ENCODE measurements around the gene CBX8.

CBX8 gene

GRCh38 chr17:79842656-79843473 lies 46.0 kb upstream of the CBX8 start:
- no peak for TF ChIP-seq CTCF (IDR thresholded peaks at IDR 0.05; ENCODE audit: low read depth, low read length)
- H3K4me3 ChIP-seq (ENCODE audit: low read depth, low read length), result no peak overlapping the region

- no peak overlapping the region for H3K4me3 ChIP-seq (ENCODE audit: low read depth, low read length)
- no peak for TF ChIP-seq CTCF (IDR thresholded peaks at IDR 0.05; ENCODE audit: low read depth, low read length)
Observed at GRCh38 chr17:79842136-79842655, 45.3 kb upstream of the CBX8 start.

- no peak overlapping the region for H3K4me3 ChIP-seq (ENCODE audit: low read depth, low read length)
Observed at GRCh38 chr17:79841369-79842135, 44.7 kb upstream of the CBX8 start.

GRCh38 chr17:79840989-79841286 lies 44.1 kb upstream of the CBX8 start:
- no peak overlapping the region for H3K4me3 ChIP-seq (ENCODE audit: low read depth, low read length)
- no peak for TF ChIP-seq CTCF (IDR thresholded peaks at IDR 0.05; ENCODE audit: low read depth, low read length)

More at GRCh38 chr17:79841369-79842135, 44.7 kb upstream of the CBX8 start:
- TF ChIP-seq CTCF (IDR thresholded peaks at IDR 0.05; ENCODE audit: low read depth, low read length), result no peak

- no peak for TF ChIP-seq CTCF (IDR thresholded peaks at IDR 0.05; ENCODE audit: low read depth, low read length)
- peak overlapping the region; percentile 54 for H3K4me3 ChIP-seq (ENCODE audit: low read depth, low read length)
Observed at GRCh38 chr17:79840269-79840988, 43.6 kb upstream of the CBX8 start.

- peak within 1 kb of the TSS; percentile 80 for H3K4me3 ChIP-seq (ENCODE audit: low read depth, low read length)
- TF ChIP-seq CTCF (IDR thresholded peaks at IDR 0.05; ENCODE audit: low read depth, low read length), result peak; percentile 74
Observed at GRCh38 chr17:79839356-79840268, 42.7 kb upstream of the CBX8 start, which contains the start of gene CBX4. Gene CBX4 (minus strand): TSS chr17:79839440. CDS start chr17:79839251, 189 bp downstream.

Data from WI38 (cell line).